Endometrial microvascular endothelial cells (primary cell): ENCODE results near the gene GALNT17. TPM values are rescaled to one million over a fixed set of nuclear protein-coding genes. Genes with fewer than 3 reads are reported as not detected.
"Not testable (repeated sequence)": the region's sequence is repeated elsewhere in the genome, so short reads cannot be mapped to it uniquely, and the experiment has no call there.

ENCODE experiments used
- in situ Hi-C: cut with HindIII; loops from 2 replicates; pipeline ENCODE4 v1.10.0; 2017; ENCODE audit warnings: low sequenced_read_pairs, low pct_unique_long_range_greater_than_20kb; ENCODE audit errors: inconsistent ontology term
- total RNA-seq: library from RNA; depleted of rRNA; stranded (reverse); fragments of >200 nt; gene quantifications from one replicate; pipeline ENCODE4 v1.2.3, GENCODE V29; 2015; ENCODE audit errors: inconsistent ontology term

Gene GALNT17
- total RNA-seq, 1 donor from 2014 or later: not detected

- in situ Hi-C loops: no loop called here
Measured at GRCh38 chr7:71148098-71148497, 16.2 kb downstream of the GALNT17 start.

DNA sequence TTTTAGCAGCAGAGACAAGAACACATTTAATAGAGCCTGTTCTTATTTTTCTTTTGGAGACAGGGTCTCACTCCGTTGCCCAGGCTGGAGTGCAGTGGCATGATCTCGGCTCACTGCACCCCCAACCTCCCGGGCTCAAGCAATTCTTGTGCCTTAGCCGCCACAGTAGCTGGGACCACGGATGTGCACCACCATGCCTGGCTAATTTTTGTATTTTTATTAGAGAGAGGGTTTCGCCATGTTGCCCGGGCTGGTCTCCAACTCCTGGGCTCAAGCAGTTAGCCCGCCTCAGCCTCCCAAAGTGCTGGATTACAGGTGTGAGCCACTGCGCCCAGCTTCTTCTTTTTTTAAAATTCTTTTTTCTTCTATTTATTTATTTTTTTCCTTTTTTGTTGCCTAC lies 23.3 kb downstream of the GALNT17 start:
- in situ Hi-C loops: no loop called here

DNA sequence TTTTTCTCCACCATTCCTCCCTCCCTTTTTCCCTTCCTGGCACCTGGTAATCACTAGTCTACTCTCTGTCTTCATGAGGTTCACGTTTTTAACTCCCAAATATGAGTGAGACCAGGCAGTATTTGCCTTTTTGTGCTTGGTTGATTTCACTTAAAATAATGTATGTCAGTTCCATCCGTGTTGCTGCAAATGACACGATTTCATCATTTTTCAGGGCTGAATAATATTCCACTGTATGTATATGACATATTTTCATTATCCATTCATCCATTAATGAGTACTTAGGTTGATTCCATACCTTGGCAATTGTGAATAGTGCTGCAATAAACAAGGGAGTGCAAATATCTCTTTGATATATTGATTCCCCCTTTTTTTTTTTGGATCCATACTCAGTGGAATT lies 25.8 kb downstream of the GALNT17 start:
- in situ Hi-C loops: no loop called here

GRCh38 chr7:71165708-71166107 lies 33.8 kb downstream of the GALNT17 start:
- in situ Hi-C loops: no loop called here

GRCh38 chr7:71171476-71171875 lies 39.5 kb downstream of the GALNT17 start:
- in situ Hi-C loops: no loop called here

GRCh38 chr7:71173955-71174354 lies 42.0 kb downstream of the GALNT17 start:
- in situ Hi-C loops: no loop called here

DNA sequence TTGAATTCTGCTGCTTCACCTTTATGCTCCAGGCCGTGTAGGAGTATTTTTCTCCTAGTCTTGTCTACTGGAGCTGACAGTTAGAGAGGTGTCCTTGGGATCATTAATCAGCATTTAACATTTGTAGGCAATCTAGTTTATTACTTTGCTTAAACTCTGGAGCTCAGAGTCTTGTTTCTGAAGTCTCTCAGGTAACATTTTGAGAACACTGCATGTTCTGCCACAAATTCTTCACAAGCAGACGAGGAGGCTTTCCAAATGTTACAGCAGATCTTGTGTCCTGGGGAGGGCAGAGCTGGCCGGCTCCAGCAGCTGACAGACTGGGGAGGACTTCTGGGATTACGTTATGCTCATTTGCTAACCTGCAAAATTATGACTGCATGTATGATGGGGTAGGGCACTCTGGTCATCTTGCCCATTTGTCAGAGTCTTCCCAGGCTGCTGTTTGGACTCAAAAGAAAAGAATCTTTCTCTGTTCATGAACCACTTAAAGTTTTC lies 50.5 kb downstream of the GALNT17 start:
- in situ Hi-C loops: no loop called here

DNA sequence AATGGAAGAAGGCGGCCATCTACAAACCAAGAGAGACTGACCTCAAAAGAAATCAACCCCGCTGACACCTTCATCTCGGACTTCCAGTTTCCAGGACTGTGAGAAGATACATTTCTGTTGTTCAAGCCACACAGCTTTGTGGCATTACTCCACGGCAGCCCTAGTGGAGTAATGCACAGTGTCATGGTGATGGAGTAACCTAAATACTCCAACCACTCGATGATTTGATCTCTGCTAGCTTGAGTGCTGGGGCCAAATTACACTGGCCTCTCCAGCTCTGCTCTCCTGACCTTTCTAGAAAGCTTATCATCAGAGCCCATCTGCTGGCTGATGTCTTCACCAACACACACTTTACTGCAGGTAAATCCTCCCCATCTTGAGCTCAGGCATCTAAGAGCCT lies 52.2 kb downstream of the GALNT17 start:
- in situ Hi-C loops: no loop called here

DNA sequence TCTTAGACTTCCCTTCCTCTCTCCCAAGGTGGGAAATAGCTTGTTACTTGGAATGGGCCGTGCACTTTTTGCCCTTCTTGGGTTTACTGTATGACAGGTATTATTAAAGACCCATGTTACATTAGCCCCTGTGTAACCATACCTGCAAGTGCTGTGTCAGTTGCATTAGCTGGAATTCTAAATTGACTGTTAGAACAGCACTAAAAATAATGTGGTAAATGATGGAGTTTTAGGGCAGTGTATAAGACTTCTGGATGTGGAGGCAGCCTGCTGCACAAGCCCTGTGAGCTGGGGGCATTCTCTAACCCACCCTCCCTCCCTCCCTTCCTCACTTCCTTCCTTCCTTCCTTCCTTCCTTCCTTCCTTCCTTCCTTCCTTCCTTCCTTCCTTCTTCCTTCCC lies 52.7 kb downstream of the GALNT17 start:
- in situ Hi-C loops: no loop called here

DNA sequence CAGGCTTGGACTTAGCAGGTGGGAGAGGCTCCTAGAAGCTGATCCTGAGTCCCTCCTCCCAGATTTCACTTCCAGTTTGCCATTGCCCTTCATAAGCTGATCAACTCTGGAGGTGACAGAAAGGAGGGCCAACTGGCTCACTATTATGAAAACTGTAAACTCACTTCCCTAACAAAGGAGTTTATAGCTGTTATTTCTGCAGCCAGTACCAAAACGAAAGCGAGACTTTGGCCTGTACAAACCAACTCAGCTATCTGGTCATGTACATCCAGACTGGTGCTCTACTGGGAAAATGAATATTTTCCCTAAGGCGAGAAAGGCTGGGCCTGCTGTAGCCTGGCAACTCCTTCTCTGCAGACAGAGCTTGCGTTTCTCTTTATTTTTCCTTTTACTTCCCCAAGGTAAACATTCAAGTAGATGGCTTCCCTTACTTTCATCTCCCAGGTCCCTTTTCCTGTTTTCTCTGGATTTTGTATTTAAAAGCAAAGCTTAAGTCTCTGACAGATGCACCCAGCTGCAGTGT lies 54.7 kb downstream of the GALNT17 start:
- in situ Hi-C loops: no loop called here

GRCh38 chr7:71191771-71192170 lies 59.8 kb downstream of the GALNT17 start:
- in situ Hi-C loops: no loop called here

GRCh38 chr7:71193099-71193810 lies 61.3 kb downstream of the GALNT17 start:
- in situ Hi-C loops: no loop called here

- in situ Hi-C loops: no loop called here
Measured at GRCh38 chr7:71198391-71198790, 66.4 kb downstream of the GALNT17 start.

DNA sequence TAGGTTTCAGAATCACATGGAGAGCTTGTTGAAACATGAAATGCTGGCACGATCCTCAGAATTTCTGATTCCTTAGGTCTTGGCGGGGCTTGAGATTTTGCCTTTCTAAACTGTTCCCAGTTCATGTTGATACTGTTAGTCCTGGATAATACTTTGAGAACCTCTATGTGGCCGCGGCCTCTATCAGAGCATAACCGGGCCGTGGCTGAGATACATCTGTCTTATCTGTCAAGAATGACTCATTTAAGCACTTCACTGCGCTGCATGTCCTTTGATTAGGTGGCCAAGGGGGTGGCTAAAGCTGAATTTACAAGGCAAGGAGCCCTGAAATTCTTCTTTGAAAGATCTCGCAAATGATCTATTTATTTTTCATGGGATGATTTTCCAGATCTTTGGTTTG lies 66.9 kb downstream of the GALNT17 start:
- in situ Hi-C loops: no loop called here

DNA sequence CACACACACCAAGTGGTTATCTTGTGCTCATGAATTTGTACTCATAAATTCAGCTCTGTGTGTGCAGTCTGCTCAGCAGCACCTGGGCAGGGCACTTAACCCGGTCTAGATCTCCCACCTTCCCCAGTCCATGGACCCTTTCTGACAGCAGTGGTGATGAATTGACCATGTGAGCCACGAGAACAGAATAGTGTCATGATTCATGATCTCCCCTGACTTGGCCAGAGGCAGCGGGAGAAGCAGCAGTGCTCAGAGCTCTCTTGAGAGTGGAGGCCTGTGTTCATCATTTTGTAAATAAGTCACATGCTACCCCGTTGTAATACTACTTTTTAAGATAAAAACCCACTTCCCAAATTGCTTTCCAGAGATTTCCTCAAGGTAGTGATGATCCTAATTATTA lies 74.2 kb downstream of the GALNT17 start:
- in situ Hi-C loops: no loop called here

DNA sequence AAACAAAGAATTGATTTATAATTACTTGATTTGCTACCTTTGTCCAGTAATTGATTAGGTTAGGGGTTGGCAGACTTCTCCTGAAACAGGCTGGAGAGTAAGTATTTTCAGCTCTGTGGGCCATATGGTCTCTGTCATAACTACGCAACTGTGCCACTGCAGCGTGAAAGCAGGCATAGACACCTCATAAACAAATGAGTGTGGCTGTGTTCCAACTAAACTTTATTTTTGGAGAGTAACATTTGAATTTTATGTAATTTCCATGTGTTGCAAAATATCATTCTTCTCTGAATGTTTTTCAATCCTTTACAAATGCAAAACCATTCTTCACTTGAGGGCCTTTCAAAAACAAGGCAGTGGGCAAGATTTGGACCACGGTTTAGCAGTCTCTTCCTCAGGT lies 76.9 kb downstream of the GALNT17 start:
- in situ Hi-C loops: no loop called here

GRCh38 chr7:71209484-71209883 lies 77.5 kb downstream of the GALNT17 start:
- in situ Hi-C loops: not testable (repeated sequence)

- in situ Hi-C loops: no loop called here
Measured at GRCh38 chr7:71210220-71210619, 78.3 kb downstream of the GALNT17 start.

DNA sequence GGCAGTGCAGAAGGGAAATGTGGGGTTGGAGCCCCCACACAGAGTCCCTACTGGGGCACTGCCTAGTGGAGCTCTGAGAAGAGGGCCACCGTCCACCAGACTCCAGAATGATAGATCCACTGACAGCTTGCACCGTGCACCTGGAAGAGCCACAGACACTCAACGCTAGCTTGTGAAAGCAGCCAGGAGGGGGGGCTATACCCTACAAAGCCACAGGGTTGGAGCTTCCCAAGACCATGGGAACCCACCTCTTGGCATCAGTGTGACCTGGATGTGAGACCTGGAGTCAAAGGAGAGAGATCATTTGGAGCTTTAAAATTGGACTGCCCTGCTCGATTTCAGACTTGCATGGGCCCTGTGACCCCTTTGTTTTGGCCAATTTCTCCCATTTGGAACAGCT lies 80.5 kb downstream of the GALNT17 start:
- in situ Hi-C loops: not testable (repeated sequence)

DNA sequence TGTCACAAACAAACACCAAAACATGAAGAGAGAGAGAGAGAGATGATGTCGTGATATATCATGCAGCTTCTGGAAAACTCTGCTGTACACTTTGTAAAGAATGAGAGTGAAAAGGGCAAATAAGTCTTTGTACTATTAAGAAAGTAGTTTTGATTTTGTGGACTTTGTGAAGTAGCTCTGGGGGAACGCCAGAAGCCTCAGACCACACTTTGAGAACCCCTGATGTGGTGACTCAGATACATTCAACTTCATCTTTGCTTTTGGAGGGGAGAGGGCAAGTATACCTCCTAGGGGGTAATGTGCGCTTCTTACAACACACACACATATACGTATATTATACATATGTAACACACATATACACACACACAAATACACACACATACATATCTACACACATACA lies 84.3 kb downstream of the GALNT17 start:
- in situ Hi-C loops: no loop called here

GRCh38 chr7:71220210-71220695 lies 88.3 kb downstream of the GALNT17 start:
- in situ Hi-C loops: no loop called here
